GM18868 (cell line): Measurements from ENCODE around the gene HDAC10.
"Not testable (repeated sequence)": the region's sequence is repeated elsewhere in the genome, so short reads cannot be mapped to it uniquely, and the experiment has no call there.

Experiments
- ATAC-seq: cut with Tn5 transposase; IDR thresholded peaks from one replicate; pipeline ENCODE4 v1.9.1; 2021; ENCODE audit warnings: mild to moderate bottlenecking, moderate library complexity; ENCODE audit not compliant: unreplicated experiment

Gene HDAC10

GRCh38 chr22:50285568-50286229 is 34.6 kb upstream of the HDAC10 start:
- no peak for ATAC-seq

- ATAC-seq: no peak
Observed at GRCh38 chr22:50284479-50284878, 33.4 kb upstream of the HDAC10 start.

DNA sequence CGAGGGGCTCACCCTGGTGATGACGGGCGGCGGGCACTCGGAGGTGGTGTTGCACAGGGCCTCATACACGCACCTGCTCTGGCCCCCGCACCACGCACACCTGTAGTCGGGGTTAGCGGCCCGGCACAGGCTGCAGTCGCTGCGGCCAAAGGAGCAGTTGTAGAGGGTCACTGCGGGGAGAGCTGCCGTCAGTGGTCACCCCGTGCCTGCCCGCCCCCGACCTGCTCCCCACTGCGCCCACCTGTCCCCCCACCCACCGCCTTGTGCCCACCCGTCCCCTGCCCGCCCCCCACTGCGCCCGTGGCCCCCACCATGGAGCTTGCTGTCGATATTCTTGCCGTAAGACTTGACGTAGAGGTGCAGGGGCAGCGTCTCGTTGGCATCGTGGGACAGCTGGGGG is 32.8 kb upstream of the HDAC10 start:
- no peak for ATAC-seq

DNA sequence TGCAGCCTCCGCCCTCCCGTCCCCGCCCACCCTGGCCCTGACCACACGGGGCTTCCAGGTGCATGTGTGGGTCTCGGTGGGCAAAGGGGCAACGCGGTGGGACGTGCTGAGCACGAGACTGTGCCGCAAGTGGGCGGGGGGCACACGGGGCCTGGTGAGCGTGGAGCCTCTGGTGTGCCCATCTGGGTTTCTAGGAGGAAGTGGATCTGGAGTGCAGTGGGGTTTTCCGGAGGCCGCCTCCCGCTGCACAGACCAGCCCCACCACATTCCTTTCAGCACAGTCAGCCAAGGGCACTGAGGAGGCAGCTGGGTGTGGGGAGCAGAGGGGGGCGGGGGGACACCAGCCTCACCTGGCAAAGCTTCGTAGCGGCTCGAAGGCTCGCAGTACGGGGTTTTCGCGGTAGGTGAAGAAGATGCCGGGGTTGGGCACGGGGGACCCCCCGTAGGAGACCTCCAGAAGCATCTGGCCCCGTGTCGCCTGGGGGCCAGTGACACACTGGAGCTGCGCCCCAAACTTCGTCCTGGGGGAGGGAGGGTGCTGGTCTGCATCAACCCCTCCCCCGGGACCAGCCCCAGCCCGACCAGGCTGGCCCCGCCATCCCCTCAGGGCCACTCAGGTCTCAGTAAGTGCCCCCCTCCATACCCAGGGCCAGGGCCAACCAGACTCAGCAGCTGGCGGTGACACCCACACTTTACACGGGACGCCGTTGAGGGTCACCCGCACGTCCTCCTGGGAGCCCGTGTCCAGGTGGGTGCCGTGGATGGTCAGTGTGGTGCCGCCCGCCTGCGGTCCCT is 31.5 kb upstream of the HDAC10 start:
- ATAC-seq: no peak

GRCh38 chr22:50281957-50282356 is 30.9 kb upstream of the HDAC10 start:
- no peak for ATAC-seq

- no peak for ATAC-seq
Observed at GRCh38 chr22:50281384-50281760, 30.3 kb upstream of the HDAC10 start.

GRCh38 chr22:50280708-50281383 is 29.8 kb upstream of the HDAC10 start:
- no peak for ATAC-seq

- ATAC-seq: no peak
Observed at GRCh38 chr22:50280022-50280707, 29.1 kb upstream of the HDAC10 start.

- no peak for ATAC-seq
Observed at GRCh38 chr22:50278956-50279619, 28.0 kb upstream of the HDAC10 start.

DNA sequence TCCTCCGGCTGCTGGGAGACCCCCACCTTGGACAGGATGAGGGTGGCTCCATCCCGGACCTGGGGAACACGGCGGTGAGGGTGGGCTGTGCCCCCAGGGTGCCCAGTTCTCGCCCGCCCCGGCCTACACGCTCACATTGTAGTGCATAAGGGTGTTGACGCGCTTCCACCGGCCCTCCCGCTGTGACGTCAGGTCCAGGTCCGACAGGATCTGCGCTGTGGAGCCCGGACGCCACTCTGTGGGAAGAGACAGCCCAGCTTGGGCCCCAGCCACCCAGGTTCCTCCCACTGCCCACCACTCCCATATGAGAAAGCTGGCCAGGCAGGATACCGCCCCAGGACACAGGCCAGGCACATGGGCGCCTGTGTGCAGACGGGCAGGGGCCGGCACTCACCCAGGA is 27.4 kb upstream of the HDAC10 start:
- no peak for ATAC-seq

GRCh38 chr22:50277761-50278160 is 26.7 kb upstream of the HDAC10 start:
- ATAC-seq: no peak

GRCh38 chr22:50276143-50276542 is 25.1 kb upstream of the HDAC10 start:
- peak; percentile 60 for ATAC-seq

DNA sequence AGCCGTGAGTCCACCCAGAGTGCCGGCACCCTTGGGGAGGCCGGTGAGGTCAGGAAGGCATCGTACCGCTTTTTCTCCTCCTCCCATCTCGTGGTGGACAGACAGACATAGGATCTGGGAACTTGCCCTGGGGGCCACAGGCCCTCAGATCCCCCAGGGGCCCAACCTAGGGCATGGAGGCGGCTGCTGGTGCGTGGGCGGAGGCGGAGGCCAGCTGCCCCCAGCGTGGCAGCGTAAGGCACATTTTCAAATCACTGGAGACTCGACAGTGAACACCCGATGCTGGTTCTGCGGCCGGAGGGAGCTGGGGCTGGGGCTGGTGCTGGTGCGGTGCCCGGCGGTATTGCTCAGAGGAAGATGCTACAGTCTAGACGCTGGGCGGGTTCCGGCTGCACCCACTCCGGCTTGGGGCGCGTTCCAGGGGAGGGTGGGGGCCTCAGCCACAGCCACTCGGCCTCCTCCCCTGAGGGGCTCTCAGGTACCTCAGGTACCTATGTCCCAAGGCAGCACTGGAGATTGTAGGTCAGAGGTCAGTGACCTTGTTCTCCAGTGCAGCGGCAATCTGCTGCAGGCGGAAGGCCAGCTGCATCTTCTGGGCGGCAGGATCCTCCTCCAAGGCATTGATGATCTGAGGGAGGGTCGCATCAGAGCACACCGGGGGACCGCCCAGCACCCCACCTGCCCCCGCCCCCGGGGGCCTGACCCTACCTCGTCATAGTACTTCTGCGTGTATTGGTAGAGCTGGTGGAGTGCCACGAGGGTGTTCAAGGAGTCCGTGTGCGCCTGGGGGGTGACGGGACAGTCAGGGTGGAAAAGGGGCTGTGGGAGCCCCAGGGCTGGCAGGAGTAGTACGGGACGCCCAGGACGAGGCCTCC is 24.4 kb upstream of the HDAC10 start:
- no peak for ATAC-seq

DNA sequence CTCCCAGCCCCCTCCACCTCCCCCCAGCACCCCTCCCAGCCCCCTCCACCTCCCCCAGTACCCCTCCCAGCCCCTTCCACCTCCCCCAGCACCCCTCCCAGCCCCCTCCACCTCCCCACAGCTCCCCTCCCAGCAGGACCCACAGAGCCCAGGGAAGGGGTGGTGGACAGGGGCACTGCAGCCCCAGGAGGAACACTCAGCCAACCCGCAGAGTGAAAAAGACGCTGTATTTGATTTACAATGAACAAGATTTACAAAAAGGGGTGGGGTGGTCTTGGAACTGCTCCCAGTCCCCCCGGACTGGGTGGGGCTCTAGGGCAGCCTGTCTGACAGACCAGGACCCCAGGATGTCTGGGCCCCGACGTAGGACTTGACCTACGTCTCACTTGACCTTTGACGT is 23.7 kb upstream of the HDAC10 start:
- no peak for ATAC-seq

DNA sequence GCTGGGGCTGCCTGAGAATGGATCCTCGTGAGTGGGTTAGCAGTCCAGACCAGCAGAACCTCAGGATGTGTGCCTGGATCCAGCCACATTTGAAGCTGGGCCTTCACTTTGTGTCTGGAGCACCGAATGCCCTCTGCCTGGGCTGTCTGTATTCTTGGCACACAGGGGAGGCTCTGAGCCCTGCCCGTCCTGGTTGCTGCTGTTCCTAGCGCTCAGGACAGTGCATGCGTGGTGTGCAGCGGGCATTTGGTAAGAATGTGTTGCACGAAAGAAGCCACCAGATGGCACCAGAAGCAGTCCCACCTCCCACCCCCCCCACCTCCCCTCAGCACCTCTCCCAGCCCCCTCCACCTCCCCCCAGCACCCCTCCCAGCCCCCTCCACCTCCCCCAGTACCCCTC is 23.2 kb upstream of the HDAC10 start:
- no peak for ATAC-seq

DNA sequence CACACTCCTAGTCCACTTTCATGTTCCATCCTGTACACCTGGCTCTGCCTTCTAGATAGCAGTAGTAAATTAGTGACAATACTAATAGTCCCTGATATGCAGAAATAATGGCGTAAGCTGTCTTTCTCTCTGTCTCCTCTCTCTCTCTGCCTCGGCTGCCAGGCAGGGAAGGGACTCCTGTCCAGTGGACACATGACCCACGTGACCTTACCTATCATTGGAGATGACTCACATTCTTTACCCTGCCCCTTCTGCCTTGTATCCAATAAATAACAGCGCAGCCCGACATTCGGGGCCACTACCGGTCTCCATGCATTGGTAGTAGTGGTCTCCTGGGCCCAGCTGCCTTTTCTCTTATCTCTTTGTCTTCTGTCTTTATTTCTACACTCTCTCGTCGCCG is 22.7 kb upstream of the HDAC10 start:
- ATAC-seq: not testable (repeated sequence)

DNA sequence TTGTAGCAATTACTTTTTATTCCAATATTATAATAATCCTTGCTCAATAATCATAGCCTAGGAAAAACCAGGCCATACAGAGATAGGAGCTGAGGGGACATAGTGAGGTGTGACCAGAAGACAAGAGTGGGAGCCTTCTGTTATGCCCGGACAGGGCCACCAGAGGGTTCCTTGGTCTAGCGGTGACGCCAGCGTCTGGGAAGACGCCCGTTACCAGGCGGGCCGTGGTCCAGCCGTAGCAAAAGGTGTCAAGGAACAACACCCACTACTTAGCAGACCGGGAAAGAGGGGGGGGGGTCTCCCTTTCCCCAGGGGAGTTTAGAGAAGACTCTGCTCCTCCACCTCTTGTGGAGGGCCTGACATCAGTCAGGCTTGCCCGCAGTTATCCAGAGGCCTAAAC is 22.3 kb upstream of the HDAC10 start:
- not testable (repeated sequence) for ATAC-seq

GRCh38 chr22:50272044-50272802 is 21.2 kb upstream of the HDAC10 start:
- no peak for ATAC-seq

DNA sequence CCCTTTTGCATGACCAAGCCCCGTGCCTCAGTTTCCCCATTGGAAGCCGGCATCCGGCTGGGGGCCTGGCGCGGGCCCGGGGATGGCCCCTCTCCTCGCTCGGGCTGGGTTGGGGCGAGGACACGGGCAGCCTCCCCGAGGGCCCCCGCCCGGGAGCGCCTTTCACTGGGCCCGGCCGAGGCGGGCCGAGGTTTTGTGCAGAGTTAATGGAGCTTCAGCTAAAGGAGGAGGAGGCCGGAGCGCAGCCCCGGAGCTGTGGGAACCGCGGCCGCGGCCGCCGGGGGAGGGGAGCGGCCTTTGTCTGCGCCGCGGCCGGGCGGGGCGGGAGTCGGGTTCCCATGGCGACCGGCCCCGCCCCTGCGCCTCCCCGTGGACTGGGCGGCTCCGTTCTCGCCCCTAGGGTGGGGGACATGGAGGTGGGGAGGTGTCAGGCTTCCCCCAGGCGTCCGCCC is 20.5 kb upstream of the HDAC10 start:
- ATAC-seq: no peak
